T1000 (cell line): Measurements from ENCODE around the gene KCNN1.
"Not testable (repeated sequence)": the region's sequence is repeated elsewhere in the genome, so short reads cannot be mapped to it uniquely, and the experiment has no call there.

Experiments
- DNase-seq: peaks from one replicate; lab custom pipeline; 2025; ENCODE audit warnings: mixed read lengths; lab: John Stamatoyannopoulos, UW

KCNN1 gene

GRCh38 chr19:18000915-18001776 lies 34.2 kb downstream of the KCNN1 start:
- peak; percentile 66 for DNase-seq

- DNase-seq = no peak
Observed at GRCh38 chr19:18001777-18002345, 35.0 kb downstream of the KCNN1 start.

- DNase-seq = no peak
Observed at GRCh38 chr19:18002347-18002850, 35.5 kb downstream of the KCNN1 start.

- not testable (repeated sequence) for DNase-seq
Observed at GRCh38 chr19:18005750-18006149, 38.8 kb downstream of the KCNN1 start.

- peak; percentile 63 for DNase-seq
Observed at GRCh38 chr19:18007044-18007916, 40.4 kb downstream of the KCNN1 start.

- DNase-seq = peak; percentile 77
Observed at GRCh38 chr19:18007917-18008673, 41.2 kb downstream of the KCNN1 start, which contains the start of gene ARRDC2. Gene ARRDC2 (plus strand): TSS chr19:18008170. CDS start chr19:18008311, 141 bp downstream.

GRCh38 chr19:18008814-18009213 lies 41.9 kb downstream of the KCNN1 start:
- no peak for DNase-seq

- peak; percentile 24 for DNase-seq
Observed at GRCh38 chr19:18009412-18010066, 42.6 kb downstream of the KCNN1 start.

- no peak for DNase-seq
Observed at GRCh38 chr19:18010149-18010548, 43.2 kb downstream of the KCNN1 start.

GRCh38 chr19:18013210-18014111 lies 46.6 kb downstream of the KCNN1 start:
- DNase-seq = no peak

- no peak for DNase-seq
Observed at GRCh38 chr19:18014197-18014596, 47.3 kb downstream of the KCNN1 start.

- no peak for DNase-seq
Observed at GRCh38 chr19:18016209-18016910, 49.5 kb downstream of the KCNN1 start.

GRCh38 chr19:18017275-18018083 lies 50.6 kb downstream of the KCNN1 start:
- no peak for DNase-seq

GRCh38 chr19:18020212-18021085 lies 53.5 kb downstream of the KCNN1 start:
- DNase-seq = no peak

GRCh38 chr19:18021121-18021755 lies 54.3 kb downstream of the KCNN1 start:
- DNase-seq = peak; percentile 81

GRCh38 chr19:18023622-18024251 lies 56.8 kb downstream of the KCNN1 start:
- DNase-seq = no peak
